K562 (cell line): ENCODE data around the gene PRDM2. TPM values are rescaled to one million over a fixed set of nuclear protein-coding genes. Genes with fewer than 3 reads are reported as not detected.

Source experiments
- ATAC-seq: fragments of 200-7000 bp; cut with Tn5 transposase; 3 replicates; pipeline ENCODE4 v1.9.1; 2020; ENCODE audit warnings: moderate library complexity
- BruUV-seq: library from RNA; stranded (reverse); fragments of 400-500 nt; replicated peaks from 2 replicates; lab custom pipeline; 2021; lab: Mats Ljungman, UMichigan
- CTCF ChIA-PET: fragments of 300-600 bp; formaldehyde crosslinking; extraction: SDS; loops from one replicate; lab custom pipeline; 2021; ENCODE audit warnings: low intra/inter-chr PET ratio; lab: Yijun Ruan, JAX
- POLR2A ChIA-PET: fragments of 300-600, 350-650 bp; sonication (Branson Sonifier 250); formaldehyde crosslinking; extraction: SDS; loops from one replicate; lab custom pipeline; 2021; ENCODE audit warnings: antibody characterized with exemption, inconsistent platforms; lab: Yijun Ruan, JAX
- DNase-seq, 4 experiments: peaks; one replicate each; pipeline versions ENCODE4 v3.0.0 to v3.0.0-alpha.2; 2011 to 2018; ENCODE audit warnings: low spot score in 3 of 4, mixed read lengths in 3 of 4; ENCODE audit errors: extremely low read depth in 1 of 4
- FAIRE-seq: peaks from 2 replicates; lab custom pipeline; 2011; peaks lifted over from hg19 to GRCh38; lab: Jason Lieb, UNC
- H2AFZ ChIP-seq: 2 replicates; pipeline ENCODE4 v1.6.0; 2011; ENCODE audit warnings: low read depth, low read length, control low read depth, inconsistent platforms
- H3K27ac ChIP-seq: fragments of 200-600 bp; 3 replicates; pipeline ENCODE4 v1.8.0; 2011; ENCODE audit warnings: low read depth, mild to moderate bottlenecking, control low read depth, inconsistent platforms, low read length, moderate library complexity, mixed read lengths; ENCODE audit errors: extremely low read depth
- H3K27me3 ChIP-seq, 2 experiments: fragments of 300-600 bp in 1 of 2; 2 replicates in 1 of 2; 3 replicates in 1 of 2; pipeline versions ENCODE4 v1.6.0 to v1.8.0; 2011; ENCODE audit warnings: inconsistent platforms in 2 of 2, low read length in 2 of 2, mild to moderate bottlenecking in 1 of 2, mixed read lengths in 1 of 2, moderate library complexity in 1 of 2; ENCODE audit not compliant: control insufficient read depth in 2 of 2, insufficient read depth in 2 of 2
- H3K36me3 ChIP-seq: fragments of 300-600 bp; 3 replicates; pipeline ENCODE4 v1.8.0; 2011; ENCODE audit warnings: mild to moderate bottlenecking, low read length, inconsistent platforms; ENCODE audit not compliant: control insufficient read depth, insufficient read depth
- H3K4me1 ChIP-seq, 2 experiments: fragments of 200-600 bp in 1 of 2; replicated peaks in 1 of 2; 2 replicates in 1 of 2; 3 replicates in 1 of 2; pipeline versions ENCODE4 v1.5.1 to v1.8.0; 2011; ENCODE audit warnings: inconsistent platforms in 2 of 2, low read length in 2 of 2, mild to moderate bottlenecking in 1 of 2, mixed read lengths in 1 of 2, moderate library complexity in 1 of 2; ENCODE audit not compliant: control insufficient read depth in 2 of 2, insufficient read depth in 2 of 2
- H3K4me2 ChIP-seq: 2 replicates; pipeline ENCODE4 v1.6.1; 2011; ENCODE audit warnings: low read length, control low read depth, inconsistent platforms, mixed read lengths; ENCODE audit not compliant: insufficient read depth
- H3K4me3 ChIP-seq: fragments of 200-600 bp; sonication (generic), shearing (Covaris generic); 2 replicates; pipeline ENCODE4 v1.5.1; 2016; ENCODE audit warnings: control low read depth, inconsistent platforms
- H3K79me2 ChIP-seq: fragments of 200-600 bp; 3 replicates; pipeline ENCODE4 v1.8.0; 2011; ENCODE audit warnings: low read length, inconsistent platforms; ENCODE audit not compliant: control insufficient read depth, insufficient read depth
- H3K9ac ChIP-seq, 2 experiments: 2 replicates each; pipeline versions ENCODE4 v1.6.0 to v1.6.1; 2011; ENCODE audit warnings: low read depth in 2 of 2, low read length in 2 of 2, control low read depth in 1 of 2, inconsistent platforms in 1 of 2, mild to moderate bottlenecking in 1 of 2, mixed read lengths in 1 of 2; ENCODE audit not compliant: insufficient read depth in 1 of 2
- H3K9me1 ChIP-seq: one replicate; pipeline ENCODE4 v1.6.0; 2011; ENCODE audit warnings: inconsistent platforms, mild to moderate bottlenecking, low read length, moderate library complexity; ENCODE audit not compliant: control insufficient read depth, insufficient read depth
- H3K9me3 ChIP-seq: replicated peaks from 2 replicates; pipeline ENCODE4 v1.5.1; 2011; ENCODE audit warnings: low read depth, low read length, inconsistent platforms; ENCODE audit not compliant: control insufficient read depth, insufficient read depth
- H4K20me1 ChIP-seq: replicated peaks from 2 replicates; pipeline ENCODE4 v1.6.1; 2011; ENCODE audit warnings: low read length, inconsistent platforms, mixed read lengths; ENCODE audit not compliant: control insufficient read depth, insufficient read depth
- GATAD2A ChIP-seq: fragments of 450-650 bp; IDR thresholded peaks from 2 replicates; pipeline ENCODE4 v1.6.1; 2017
- WGBS: fragments of 100-300 bp; shearing (Covaris generic); methylation state at CpG from one replicate; pipeline ENCODE4 v1.1.6; 2016; ENCODE audit warnings: low coverage, mixed read lengths; ENCODE audit not compliant: insufficient coverage; ENCODE audit errors: missing lambda C conversion rate; 5-methylcytosine and 5-hydroxymethylcytosine counted together
- in situ Hi-C: fragments of 300-500 bp; cut with MboI; formaldehyde crosslinking; loops from 4 replicates; pipeline ENCODE4 v1.15.0; 2018; ENCODE audit warnings: inconsistent platforms, mixed read lengths
- intact Hi-C: fragments of 100-400 bp; cut with micrococcal nuclease; formaldehyde crosslinking; loops from 2 replicates; pipeline ENCODE4 v1.14.2; 2022
- polyA plus RNA-seq, 8 experiments: library from polyadenylated mRNA; depleted of rRNA in 4 of 8; stranded (reverse) in 5 of 8; unstranded in 3 of 8; fragments of >200 nt; fragmentation: Nextera tagmentation in 2 of 8; fragmentation: Illumina TruSeq in 1 of 8; extraction: Ambion mirVana in 2 of 8; extraction: Trizol in 1 of 8; gene quantifications; 2 replicates each; pipeline versions ENCODE4 v1.2.1 to v1.2.3, GENCODE V29; 2011 to 2014; ENCODE audit warnings: inconsistent platforms in 1 of 8, missing spikeins in 1 of 8
- total RNA-seq, 7 experiments: library from RNA; depleted of rRNA in 6 of 7; stranded (reverse); fragments of >200 nt in 6 of 7; fragmentation: Illumina TruSeq in 2 of 7; extraction: Trizol in 2 of 7; gene quantifications; 2 replicates each; pipeline versions ENCODE4 v1.2.1 to v1.2.3, GENCODE V29; 2011 to 2021; ENCODE audit warnings: low replicate concordance in 1 of 7
- TF ChIP-seq, protein P1 (sequence below), 3 experiments: IDR thresholded peaks in 2 of 3; conservative IDR thresholded peaks in 1 of 3; 2 replicates each; pipeline ENCODE4 v1.5.1; 2011 to 2012; ENCODE audit warnings: low read length in 3 of 3, mild to moderate bottlenecking in 3 of 3, control low read depth in 2 of 3, improper control_type of control experiment in 1 of 3, inconsistent platforms in 1 of 3, low read depth in 1 of 3, mixed read lengths in 1 of 3, moderate library complexity in 1 of 3; ENCODE audit not compliant: insufficient read depth in 2 of 3
- TF ChIP-seq, protein P2 (sequence below): fragments of 200-800 bp; sonication (Bioruptor generic); IDR thresholded peaks from 2 replicates; pipeline ENCODE4 v1.6.1; 2017; ENCODE audit warnings: missing genetic modification characterization, missing compliant biosample characterization

Gene PRDM2
- total and polyA plus RNA-seq, 9 of the 15 experiments (the other 6 are each of a cell fraction or from before 2014, with no cell fraction given): 5.4 to 27.6 (median 12.5) TPM

DNA sequence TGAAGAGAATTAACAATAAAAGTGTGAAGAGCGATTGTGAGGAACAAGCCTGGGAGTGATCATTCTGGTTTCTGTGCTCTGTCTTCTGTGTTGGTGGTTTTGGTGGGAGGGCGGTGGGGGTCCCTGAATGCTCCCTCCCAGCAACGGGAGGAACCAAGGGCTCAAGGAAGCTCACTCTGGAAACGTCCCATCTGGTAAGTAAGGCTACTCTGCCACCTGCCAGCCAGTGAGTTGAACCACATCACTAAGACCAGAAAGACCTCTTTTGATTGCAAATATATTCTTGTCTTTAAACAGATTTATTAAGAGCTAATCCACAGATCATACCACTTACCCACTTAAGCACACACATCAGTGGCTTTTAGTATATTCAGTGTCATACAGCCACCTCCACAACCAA, 125.0 kb downstream of the PRDM2 start:
- FAIRE-seq (no peak), ATAC-seq (no peak), DNase-seq (no peak)
- CTCF ChIA-PET: no interaction called here
- Histone ChIP-seq H3K9me3 (no peaks in the 10 kb centered on the region), H4K20me1 (peaks cover 6% of the 10 kb centered on the region; the same call in 1 of the 2 replicates), H3K9me1 (peaks cover 4% of the 10 kb centered on the region), H3K9ac (no peak overlapping the region), H3K27me3 (peaks cover 18 to 51% of the 10 kb centered on the region in 2 experiments), H3K36me3 (no peaks in the 10 kb centered on the region), H3K79me2 (no peaks in the 10 kb centered on the region), H3K4me1 (peaks cover 0 to 3% of the 10 kb centered on the region in 2 experiments; a peak in 2 of 5 replicates), H2AFZ (no peak overlapping the region), H3K4me3 (no peak overlapping the region), H3K27ac (no peak overlapping the region), H3K4me2 (no peak overlapping the region)
- no TSS peak for BruUV-seq
- intact Hi-C loops (loop anchor here (5.0 kb wide), 1 partner anchor 158 kb away; no protein-coding TSS in a partner anchor), in situ Hi-C loops (no loop called here)
- TF ChIP-seq, protein P1, sequence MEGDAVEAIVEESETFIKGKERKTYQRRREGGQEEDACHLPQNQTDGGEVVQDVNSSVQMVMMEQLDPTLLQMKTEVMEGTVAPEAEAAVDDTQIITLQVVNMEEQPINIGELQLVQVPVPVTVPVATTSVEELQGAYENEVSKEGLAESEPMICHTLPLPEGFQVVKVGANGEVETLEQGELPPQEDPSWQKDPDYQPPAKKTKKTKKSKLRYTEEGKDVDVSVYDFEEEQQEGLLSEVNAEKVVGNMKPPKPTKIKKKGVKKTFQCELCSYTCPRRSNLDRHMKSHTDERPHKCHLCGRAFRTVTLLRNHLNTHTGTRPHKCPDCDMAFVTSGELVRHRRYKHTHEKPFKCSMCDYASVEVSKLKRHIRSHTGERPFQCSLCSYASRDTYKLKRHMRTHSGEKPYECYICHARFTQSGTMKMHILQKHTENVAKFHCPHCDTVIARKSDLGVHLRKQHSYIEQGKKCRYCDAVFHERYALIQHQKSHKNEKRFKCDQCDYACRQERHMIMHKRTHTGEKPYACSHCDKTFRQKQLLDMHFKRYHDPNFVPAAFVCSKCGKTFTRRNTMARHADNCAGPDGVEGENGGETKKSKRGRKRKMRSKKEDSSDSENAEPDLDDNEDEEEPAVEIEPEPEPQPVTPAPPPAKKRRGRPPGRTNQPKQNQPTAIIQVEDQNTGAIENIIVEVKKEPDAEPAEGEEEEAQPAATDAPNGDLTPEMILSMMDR (IDR thresholded peaks at IDR 0.05 in 2 of 3, conservative IDR thresholded peaks at IDR 0.05 in 1 of 3; ENCODE audit: insufficient read depth in 2 of 3, low read depth in 1 of 3, low read length in 3 of 3): peak; percentile 16 to 22 (median 18); a peak in 3 of 6 replicates
- TF ChIP-seq, protein P2, sequence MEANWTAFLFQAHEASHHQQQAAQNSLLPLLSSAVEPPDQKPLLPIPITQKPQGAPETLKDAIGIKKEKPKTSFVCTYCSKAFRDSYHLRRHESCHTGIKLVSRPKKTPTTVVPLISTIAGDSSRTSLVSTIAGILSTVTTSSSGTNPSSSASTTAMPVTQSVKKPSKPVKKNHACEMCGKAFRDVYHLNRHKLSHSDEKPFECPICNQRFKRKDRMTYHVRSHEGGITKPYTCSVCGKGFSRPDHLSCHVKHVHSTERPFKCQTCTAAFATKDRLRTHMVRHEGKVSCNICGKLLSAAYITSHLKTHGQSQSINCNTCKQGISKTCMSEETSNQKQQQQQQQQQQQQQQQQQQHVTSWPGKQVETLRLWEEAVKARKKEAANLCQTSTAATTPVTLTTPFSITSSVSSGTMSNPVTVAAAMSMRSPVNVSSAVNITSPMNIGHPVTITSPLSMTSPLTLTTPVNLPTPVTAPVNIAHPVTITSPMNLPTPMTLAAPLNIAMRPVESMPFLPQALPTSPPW: no peak
- TF ChIP-seq GATAD2A: no peak
- 4% methylated on average over 4 of the region's 4 CpGs for WGBS
- POLR2A ChIA-PET: interaction anchor here (0.9 kb wide), 1 partner anchor 16 kb away, joined by 4 read pairs; no protein-coding TSS in a partner anchor
